ENCODE data around the gene SEPTIN7. TPM values are rescaled to one million over a fixed set of nuclear protein-coding genes. Genes with fewer than 3 reads are reported as not detected.

Gene SEPTIN7
- total and polyA plus RNA-seq, 3 donors from 2014 or later: 137 to 194 (median 182) TPM

GRCh38 chr7:35817930-35818329 lies 17.1 kb downstream of the SEPTIN7 start:
- intact Hi-C loops (cut with DNase I; ENCODE audit: low total_unique reads): no loop called here
- 96 to 97% methylated on average over 2 of the region's 2 CpGs for WGBS, 2 donors
- no peak for DNase-seq
- Histone ChIP-seq H3K9me3 (no peaks in the 10 kb centered on the region), H3K4me3 (no peak overlapping the region), H3K4me1 (no peaks in the 10 kb centered on the region), H3K36me3 (ENCODE audit: low read depth, missing control alignments) (no peaks in the 10 kb centered on the region), H3K27me3 (no peaks in the 10 kb centered on the region), H3K27ac (no peak overlapping the region)
- TF ChIP-seq POLR2A (IDR thresholded peaks at IDR 0.05) (no peak), CTCF (IDR thresholded peaks at IDR 0.05) (no peak)

- Histone ChIP-seq H3K4me1 (peaks cover 1% of the 10 kb centered on the region), H3K27ac (no peak overlapping the region), H3K27me3 (no peaks in the 10 kb centered on the region), H3K9me3 (no peaks in the 10 kb centered on the region), H3K4me3 (no peak overlapping the region), H3K36me3 (ENCODE audit: low read depth, missing control alignments) (no peaks in the 10 kb centered on the region)
- TF ChIP-seq CTCF (IDR thresholded peaks at IDR 0.05) (no peak), POLR2A (IDR thresholded peaks at IDR 0.05) (no peak)
- intact Hi-C loops (cut with DNase I; ENCODE audit: low total_unique reads): no loop called here
- no peak for DNase-seq
These were observed 17.7 kb downstream of the SEPTIN7 start for GRCh38 chr7:35818513-35818912.

GRCh38 chr7:35819310-35819709 lies 18.5 kb downstream of the SEPTIN7 start:
- WGBS, 2 donors: 72 to 80% methylated on average over 3 of the region's 3 CpGs
- Histone ChIP-seq H3K36me3 (ENCODE audit: low read depth, missing control alignments) (no peaks in the 10 kb centered on the region), H3K27me3 (no peaks in the 10 kb centered on the region), H3K4me3 (no peak overlapping the region), H3K27ac (no peak overlapping the region), H3K4me1 (peaks cover 9% of the 10 kb centered on the region), H3K9me3 (no peaks in the 10 kb centered on the region)
- DNase-seq: no peak
- no peak for TF ChIP-seq POLR2A (IDR thresholded peaks at IDR 0.05)
- TF ChIP-seq CTCF (IDR thresholded peaks at IDR 0.05): no peak
- intact Hi-C loops (cut with DNase I; ENCODE audit: low total_unique reads): no loop called here

- Histone ChIP-seq H3K4me3 (no peak overlapping the region), H3K4me1 (peaks cover 9% of the 10 kb centered on the region), H3K36me3 (ENCODE audit: low read depth, missing control alignments) (no peaks in the 10 kb centered on the region), H3K27me3 (no peaks in the 10 kb centered on the region), H3K27ac (no peak overlapping the region), H3K9me3 (no peaks in the 10 kb centered on the region)
- intact Hi-C loops (cut with DNase I; ENCODE audit: low total_unique reads): no loop called here
- TF ChIP-seq CTCF (IDR thresholded peaks at IDR 0.05) (no peak), POLR2A (IDR thresholded peaks at IDR 0.05) (no peak)
- no peak for DNase-seq
- 79 to 95% methylated on average over 3 of the region's 3 CpGs for WGBS, 2 donors
These were observed 19.3 kb downstream of the SEPTIN7 start for GRCh38 chr7:35819954-35820703.

- 96 to 100% methylated on average over 1 of the region's 1 CpG for WGBS, 2 donors
- Histone ChIP-seq H3K36me3 (ENCODE audit: low read depth, missing control alignments) (no peaks in the 10 kb centered on the region), H3K9me3 (no peaks in the 10 kb centered on the region), H3K27ac (no peak overlapping the region), H3K27me3 (no peaks in the 10 kb centered on the region), H3K4me3 (no peak overlapping the region), H3K4me1 (peaks cover 9% of the 10 kb centered on the region)
- intact Hi-C loops (cut with DNase I; ENCODE audit: low total_unique reads): no loop called here
- TF ChIP-seq CTCF (IDR thresholded peaks at IDR 0.05) (no peak), POLR2A (IDR thresholded peaks at IDR 0.05) (no peak)
- DNase-seq: no peak
These were observed 20.0 kb downstream of the SEPTIN7 start for GRCh38 chr7:35820858-35821257.
